ENCODE results near the gene TLR9. TPM values are rescaled to one million over a fixed set of nuclear protein-coding genes. Genes with fewer than 3 reads are reported as not detected.
"Not testable (repeated sequence)": the region's sequence is repeated elsewhere in the genome, so short reads cannot be mapped to it uniquely, and the experiment has no call there.

The TLR9 gene
- total RNA-seq, 1 donor from 2014 or later, result 0.34 TPM

GRCh38 chr3:52178126-52178525, 47.3 kb downstream of the TLR9 start:
- intact Hi-C loops (cut with micrococcal nuclease), result not testable (repeated sequence)

GRCh38 chr3:52177701-52178042, 47.8 kb downstream of the TLR9 start:
- intact Hi-C loops (cut with micrococcal nuclease), result no loop called here

GRCh38 chr3:52176951-52177700, 48.3 kb downstream of the TLR9 start:
- intact Hi-C loops (cut with micrococcal nuclease), result no loop called here

- intact Hi-C loops (cut with micrococcal nuclease), result no loop called here
These were observed 49.2 kb downstream of the TLR9 start for GRCh38 chr3:52176180-52176752.

- intact Hi-C loops (cut with micrococcal nuclease), result no loop called here
These were observed 49.8 kb downstream of the TLR9 start for GRCh38 chr3:52175416-52176179.

GRCh38 chr3:52174896-52175295, 50.5 kb downstream of the TLR9 start:
- intact Hi-C loops (cut with micrococcal nuclease), result no loop called here

- intact Hi-C loops (cut with micrococcal nuclease), result no loop called here
These were observed 52.3 kb downstream of the TLR9 start for GRCh38 chr3:52173101-52173500.

GRCh38 chr3:52172262-52172757, 53.1 kb downstream of the TLR9 start:
- intact Hi-C loops (cut with micrococcal nuclease), result no loop called here

- intact Hi-C loops (cut with micrococcal nuclease), result no loop called here
These were observed 53.8 kb downstream of the TLR9 start for GRCh38 chr3:52171514-52172261.

Other genes starting within 250 kb of the TLR9 start
- gene ACY1, start 242.1 kb downstream of the TLR9 start, total RNA-seq, result 21.2 and 23.1 TPM in 2 replicates
- gene RPL29, start 229.8 kb downstream of the TLR9 start, total RNA-seq, result 1,242 and 1,243 TPM in 2 replicates
- gene DUSP7, start 169.1 kb downstream of the TLR9 start, total RNA-seq, result 40.7 and 41.2 TPM in 2 replicates
- gene POC1A, start 71.2 kb downstream of the TLR9 start, total RNA-seq, result 16.8 and 19.6 TPM in 2 replicates
- 78.5 and 81.4 TPM in 2 replicates for gene ALAS1, start 27.5 kb downstream of the TLR9 start, total RNA-seq
- gene TWF2, start 13.5 kb upstream of the TLR9 start, total RNA-seq, result 117 and 132 TPM in 2 replicates
- 82.2 and 84.9 TPM in 2 replicates for gene PPM1M, start 20.1 kb upstream of the TLR9 start, total RNA-seq
- 127 and 130 TPM in 2 replicates for gene WDR82, start 53.0 kb upstream of the TLR9 start, total RNA-seq
- 20.8 and 23.1 TPM in 2 replicates for gene GLYCTK, start 62.2 kb upstream of the TLR9 start, total RNA-seq
- gene DNAH1, start 90.7 kb upstream of the TLR9 start, total RNA-seq, result 27.1 and 30.1 TPM in 2 replicates
- 93.4 and 98.6 TPM in 2 replicates for gene BAP1, start 184.4 kb upstream of the TLR9 start, total RNA-seq
- gene PHF7, start 185.0 kb upstream of the TLR9 start, total RNA-seq, result 6.8 and 9.9 TPM in 2 replicates
- gene SEMA3G, start 219.5 kb upstream of the TLR9 start, total RNA-seq, result not detected in 2 replicates
- gene TNNC1, start 228.4 kb upstream of the TLR9 start, total RNA-seq, result 0.74 and 1.3 TPM in 2 replicates
- gene NISCH, start 230.0 kb upstream of the TLR9 start, total RNA-seq, result 81.1 and 84.9 TPM in 2 replicates

Data from T-helper 1 cell treated with Interleukin-12 subunit alpha and Interleukin-12 subunit beta and Interleukin-4 antibody, amounts not matched to agents 30 ng/mL and 1 ng/mL, for 36 hours (primary cell).